Choroid plexus epithelial cell (primary cell): Measurements from ENCODE around the gene IL19.

ENCODE experiments used
- DNase-seq: peaks from one replicate; pipeline ENCODE4 v3.0.0-alpha.2; 2010; ENCODE audit warnings: low read depth
- H3K4me3 ChIP-seq: 2 replicates; pipeline ENCODE4 v1.5.1; 2011; ENCODE audit warnings: low read depth, mild to moderate bottlenecking, control low read depth, low read length, moderate library complexity
- TF ChIP-seq, protein P1 (sequence below): conservative IDR thresholded peaks from 2 replicates; pipeline ENCODE4 v1.5.1; 2011; ENCODE audit warnings: low read depth, mild to moderate bottlenecking, control low read depth, inconsistent platforms, low read length, moderate library complexity

IL19 gene

DNA sequence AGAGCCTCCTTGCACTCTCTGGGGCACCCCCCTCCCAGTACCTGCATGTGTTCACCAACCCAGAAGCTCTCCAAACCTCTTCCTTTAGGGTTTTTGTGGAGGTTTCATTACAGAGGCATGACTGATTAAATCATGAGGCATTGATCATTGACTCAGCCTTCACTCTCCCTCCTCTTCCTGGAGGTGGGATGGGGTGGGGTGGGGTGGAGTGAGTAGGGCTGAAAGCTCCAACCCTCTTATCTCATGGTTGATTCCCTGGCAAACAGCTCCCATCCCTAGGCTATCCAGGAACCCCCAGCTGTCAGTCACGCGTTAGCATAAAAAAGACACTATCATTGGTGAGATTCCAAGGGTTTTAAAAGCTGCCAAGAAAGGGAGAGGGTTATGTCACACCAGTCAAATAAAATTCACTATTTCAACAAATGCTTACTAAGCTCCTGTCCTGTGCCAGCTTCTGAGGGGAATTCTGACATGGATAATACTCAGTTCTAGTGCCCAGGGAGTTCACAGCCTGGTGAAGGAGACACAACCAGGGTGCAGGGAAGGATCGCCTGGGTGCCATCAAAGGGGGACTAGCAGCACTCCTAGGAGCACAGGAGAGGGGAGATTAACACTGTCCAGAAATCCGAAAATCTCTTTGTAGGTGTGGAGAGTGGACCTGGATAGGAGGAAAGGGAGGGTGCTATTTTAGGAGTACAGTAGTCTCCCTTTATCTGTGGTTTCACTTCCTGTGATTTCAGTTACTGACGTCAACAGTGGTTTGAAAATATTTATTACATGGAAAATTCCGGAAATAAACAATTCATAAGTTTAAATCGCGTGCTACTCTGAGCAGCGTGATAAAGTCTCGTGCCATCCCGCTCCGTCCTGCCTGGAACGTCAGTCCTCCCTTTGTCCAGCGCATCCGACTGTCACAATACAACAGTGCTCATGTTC, 119.8 kb downstream of the IL19 start:
- TF ChIP-seq, protein P1, sequence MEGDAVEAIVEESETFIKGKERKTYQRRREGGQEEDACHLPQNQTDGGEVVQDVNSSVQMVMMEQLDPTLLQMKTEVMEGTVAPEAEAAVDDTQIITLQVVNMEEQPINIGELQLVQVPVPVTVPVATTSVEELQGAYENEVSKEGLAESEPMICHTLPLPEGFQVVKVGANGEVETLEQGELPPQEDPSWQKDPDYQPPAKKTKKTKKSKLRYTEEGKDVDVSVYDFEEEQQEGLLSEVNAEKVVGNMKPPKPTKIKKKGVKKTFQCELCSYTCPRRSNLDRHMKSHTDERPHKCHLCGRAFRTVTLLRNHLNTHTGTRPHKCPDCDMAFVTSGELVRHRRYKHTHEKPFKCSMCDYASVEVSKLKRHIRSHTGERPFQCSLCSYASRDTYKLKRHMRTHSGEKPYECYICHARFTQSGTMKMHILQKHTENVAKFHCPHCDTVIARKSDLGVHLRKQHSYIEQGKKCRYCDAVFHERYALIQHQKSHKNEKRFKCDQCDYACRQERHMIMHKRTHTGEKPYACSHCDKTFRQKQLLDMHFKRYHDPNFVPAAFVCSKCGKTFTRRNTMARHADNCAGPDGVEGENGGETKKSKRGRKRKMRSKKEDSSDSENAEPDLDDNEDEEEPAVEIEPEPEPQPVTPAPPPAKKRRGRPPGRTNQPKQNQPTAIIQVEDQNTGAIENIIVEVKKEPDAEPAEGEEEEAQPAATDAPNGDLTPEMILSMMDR = no peak
- peak; percentile 86 for DNase-seq
- no peak overlapping the region for H3K4me3 ChIP-seq

DNA sequence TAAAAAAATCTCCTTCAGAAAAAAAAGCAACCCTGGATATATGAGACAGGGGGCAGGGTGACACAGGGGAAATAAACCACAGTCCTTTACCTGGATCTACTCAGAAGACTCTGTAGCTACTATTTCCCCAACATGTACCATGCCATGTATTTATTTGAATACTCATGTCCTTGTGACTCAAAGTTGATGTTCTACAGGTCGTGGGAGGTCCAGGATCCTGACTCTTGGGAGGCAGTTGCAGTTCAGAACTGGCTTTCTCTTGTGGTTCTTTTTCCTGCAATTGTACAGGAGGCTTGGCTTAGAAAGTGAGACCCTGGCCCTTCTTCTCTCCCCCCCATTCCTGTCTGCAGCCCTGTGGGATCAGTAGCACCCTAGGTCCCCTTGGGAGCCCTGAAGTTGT, 120.8 kb downstream of the IL19 start:
- TF ChIP-seq, protein P1 = no peak
- DNase-seq = peak; percentile 31

More for the DNA sequence above, 120.8 kb downstream of the IL19 start:
- no peak overlapping the region for H3K4me3 ChIP-seq
